A549 treated with RU486 at 1 μM for 4 hours (cell line): Measurements from ENCODE around the gene ANKHD1. TPM values are rescaled to one million over a fixed set of nuclear protein-coding genes. Genes with fewer than 3 reads are reported as not detected.

ENCODE experiments used
- total RNA-seq: library from RNA; stranded (reverse); fragments of 200-300 nt; extraction: Qiagen RNA extraction; gene quantifications from 5 replicates; pipeline ENCODE4 v1.2.3, GENCODE V29; 2022; ENCODE audit warnings: low read depth

ANKHD1 gene
- total RNA-seq, result 45.2 to 56.1 TPM (median 54.2 TPM) in 5 replicates

GRCh38 chr5:140401362-140402257, at the start of gene ANKHD1:
ANKHD1 (plus strand) TSS chr5:140401833; CDS start chr5:140401968, 135 bp downstream.

GRCh38 chr5:140360101-140360500, 41.5 kb upstream of the ANKHD1 start, which contains the start of gene SLC4A9:
SLC4A9 (plus strand) TSS chr5:140360194; CDS start chr5:140360237, 43 bp downstream.

GRCh38 chr5:140547508-140548299, 146.1 kb downstream of the ANKHD1 start, which contains the start of gene EIF4EBP3:
EIF4EBP3 (plus strand) TSS chr5:140547662; CDS start chr5:140547738, 76 bp downstream.

GRCh38 chr5:140557136-140557805, 155.6 kb downstream of the ANKHD1 start, which contains the start of gene SRA1:
SRA1 (minus strand) TSS chr5:140557473; CDS start chr5:140557452, 21 bp downstream.

GRCh38 chr5:140564196-140565023, 162.8 kb downstream of the ANKHD1 start, which contains the start of the genes APBB3 and SLC35A4:
APBB3 (minus strand) TSS chr5:140564598; CDS start chr5:140564245, 353 bp downstream.
SLC35A4 (plus strand) TSS chr5:140564828; CDS start chr5:140567170, 2,342 bp downstream.

Other genes with a start within 250 kb of the ANKHD1 start
- 151 to 227 TPM (median 171 TPM) in 5 replicates for gene CYSTM1, start 226.6 kb upstream of the ANKHD1 start, total RNA-seq
- gene PFDN1, start 98.7 kb upstream of the ANKHD1 start, total RNA-seq, result 91.6 to 147 TPM (median 95.1 TPM) in 5 replicates
- gene HBEGF, start 55.2 kb upstream of the ANKHD1 start, total RNA-seq, result 5.8 to 7.6 TPM (median 7.1 TPM) in 5 replicates
- not detected in 5 replicates for gene SLC4A9, start 41.6 kb upstream of the ANKHD1 start, total RNA-seq
- gene EIF4EBP3, start 145.8 kb downstream of the ANKHD1 start, total RNA-seq, result 0.54 to 4.1 TPM (median 2.0 TPM) in 5 replicates
- gene SRA1, start 155.6 kb downstream of the ANKHD1 start, total RNA-seq, result 41.8 to 62.1 TPM (median 47.4 TPM) in 5 replicates
- gene APBB3, start 162.8 kb downstream of the ANKHD1 start, total RNA-seq, result 3.8 to 8.1 TPM (median 6.3 TPM) in 5 replicates
- gene SLC35A4, start 163.0 kb downstream of the ANKHD1 start, total RNA-seq, result 71.0 to 82.2 TPM (median 80.6 TPM) in 5 replicates
- gene CD14, start 231.3 kb downstream of the ANKHD1 start, total RNA-seq, result 3.2 to 5.6 TPM (median 3.9 TPM) in 5 replicates
- 9.6 to 15.4 TPM (median 14.1 TPM) in 5 replicates for gene TMCO6, start 237.6 kb downstream of the ANKHD1 start, total RNA-seq
- 112 to 142 TPM (median 122 TPM) in 5 replicates for gene NDUFA2, start 245.8 kb downstream of the ANKHD1 start, total RNA-seq
- 88.3 to 127 TPM (median 99.7 TPM) in 5 replicates for gene IK, start 246.0 kb downstream of the ANKHD1 start, total RNA-seq